Measurements from ENCODE around the gene WNT4. TPM values are rescaled to one million over a fixed set of nuclear protein-coding genes. Genes with fewer than 3 reads are reported as not detected.
A peak's percentile ranks its signal among the peaks of the same experiment; 100 is the strongest.

Gene WNT4
- total RNA-seq, 1 donor from 2014 or later = not detected

- Mint-ChIP-seq H3K4me3 (no peak overlapping the region), H3K4me1 (peaks cover 34% of the 10 kb centered on the region), H3K27ac (no peak overlapping the region), H3K27me3 (ENCODE audit: insufficient read depth, low read depth) (peaks cover 14% of the 10 kb centered on the region), H3K9me3 (peaks cover 2% of the 10 kb centered on the region), H3K36me3 (no peaks in the 10 kb centered on the region)
- DNase-seq (ENCODE audit: low spot score) = peak; percentile 20
- H3K4me1 ChIP-seq = no peaks in the 10 kb centered on the region
- no peaks in the 10 kb centered on the region for H4K20me1 ChIP-seq (ENCODE audit: low read depth)
- no peak overlapping the region for H3K4me3 ChIP-seq
- TF ChIP-seq, protein P1, sequence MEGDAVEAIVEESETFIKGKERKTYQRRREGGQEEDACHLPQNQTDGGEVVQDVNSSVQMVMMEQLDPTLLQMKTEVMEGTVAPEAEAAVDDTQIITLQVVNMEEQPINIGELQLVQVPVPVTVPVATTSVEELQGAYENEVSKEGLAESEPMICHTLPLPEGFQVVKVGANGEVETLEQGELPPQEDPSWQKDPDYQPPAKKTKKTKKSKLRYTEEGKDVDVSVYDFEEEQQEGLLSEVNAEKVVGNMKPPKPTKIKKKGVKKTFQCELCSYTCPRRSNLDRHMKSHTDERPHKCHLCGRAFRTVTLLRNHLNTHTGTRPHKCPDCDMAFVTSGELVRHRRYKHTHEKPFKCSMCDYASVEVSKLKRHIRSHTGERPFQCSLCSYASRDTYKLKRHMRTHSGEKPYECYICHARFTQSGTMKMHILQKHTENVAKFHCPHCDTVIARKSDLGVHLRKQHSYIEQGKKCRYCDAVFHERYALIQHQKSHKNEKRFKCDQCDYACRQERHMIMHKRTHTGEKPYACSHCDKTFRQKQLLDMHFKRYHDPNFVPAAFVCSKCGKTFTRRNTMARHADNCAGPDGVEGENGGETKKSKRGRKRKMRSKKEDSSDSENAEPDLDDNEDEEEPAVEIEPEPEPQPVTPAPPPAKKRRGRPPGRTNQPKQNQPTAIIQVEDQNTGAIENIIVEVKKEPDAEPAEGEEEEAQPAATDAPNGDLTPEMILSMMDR (IDR thresholded peaks at IDR 0.05) = no peak
- TF ChIP-seq EZH2 (IDR thresholded peaks at IDR 0.05) (no peak), EZH2phosphoT487 (IDR thresholded peaks at IDR 0.05) (no peak)
- no peak overlapping the region for H3K4me2 ChIP-seq
- no peaks in the 10 kb centered on the region for H3K79me2 ChIP-seq (ENCODE audit: low read depth)
- no peaks in the 10 kb centered on the region for H3K36me3 ChIP-seq
- no peak overlapping the region for H3K27ac ChIP-seq
- H3K27me3 ChIP-seq = no peaks in the 10 kb centered on the region
- no peaks in the 10 kb centered on the region for H3K9me3 ChIP-seq (ENCODE audit: low read depth)
- no peak overlapping the region for H2AFZ ChIP-seq (replicated peaks)
- H3K9ac ChIP-seq = no peak overlapping the region
- H3F3A ChIP-seq (ENCODE audit: low read depth) = no peaks in the 10 kb centered on the region
Measured at GRCh38 chr1:22169816-22170215, 26.9 kb upstream of the WNT4 start.

GRCh38 chr1:22168412-22168973, 25.6 kb upstream of the WNT4 start:
- no peaks in the 10 kb centered on the region for H3K36me3 Mint-ChIP-seq

GRCh38 chr1:22166439-22166838, 23.5 kb upstream of the WNT4 start:
- no peaks in the 10 kb centered on the region for H4K20me1 ChIP-seq (ENCODE audit: low read depth)
- H3K4me1 ChIP-seq = no peaks in the 10 kb centered on the region
- no peaks in the 10 kb centered on the region for H3K79me2 ChIP-seq (ENCODE audit: low read depth)
- H3K9me3 ChIP-seq (ENCODE audit: low read depth) = no peaks in the 10 kb centered on the region
- H3K27me3 Mint-ChIP-seq (ENCODE audit: insufficient read depth, low read depth) = peaks cover 16% of the 10 kb centered on the region
- H3K27ac ChIP-seq = no peak overlapping the region
- H3F3A ChIP-seq (ENCODE audit: low read depth) = no peaks in the 10 kb centered on the region
- H3K4me1 Mint-ChIP-seq = peaks cover 41% of the 10 kb centered on the region
- H2AFZ ChIP-seq (replicated peaks) = no peak overlapping the region
- no peak overlapping the region for H3K4me3 ChIP-seq
- H3K27ac Mint-ChIP-seq = no peak overlapping the region
- H3K36me3 Mint-ChIP-seq = no peaks in the 10 kb centered on the region
- H3K27me3 ChIP-seq = no peaks in the 10 kb centered on the region
- TF ChIP-seq EZH2 (IDR thresholded peaks at IDR 0.05) (no peak), EZH2phosphoT487 (IDR thresholded peaks at IDR 0.05) (no peak)
- TF ChIP-seq, protein P1 (IDR thresholded peaks at IDR 0.05) = no peak
- no peak overlapping the region for H3K4me3 Mint-ChIP-seq
- H3K9me3 Mint-ChIP-seq = peaks cover 2% of the 10 kb centered on the region
- DNase-seq (ENCODE audit: low spot score) = no peak
- no peak overlapping the region for H3K4me2 ChIP-seq
- H3K9ac ChIP-seq = no peak overlapping the region
- no peaks in the 10 kb centered on the region for H3K36me3 ChIP-seq

More at GRCh38 chr1:22168412-22168973, 25.6 kb upstream of the WNT4 start:
- TF ChIP-seq EZH2phosphoT487 (IDR thresholded peaks at IDR 0.05) (no peak), EZH2 (IDR thresholded peaks at IDR 0.05) (no peak)
- TF ChIP-seq, protein P1 (IDR thresholded peaks at IDR 0.05) = no peak
- Histone ChIP-seq H3K27me3 (no peaks in the 10 kb centered on the region), H3K4me3 (no peak overlapping the region), H3F3A (ENCODE audit: low read depth) (no peaks in the 10 kb centered on the region), H3K4me2 (no peak overlapping the region), H4K20me1 (ENCODE audit: low read depth) (no peaks in the 10 kb centered on the region), H3K79me2 (ENCODE audit: low read depth) (no peaks in the 10 kb centered on the region), H3K4me1 (no peaks in the 10 kb centered on the region), H3K9me3 (ENCODE audit: low read depth) (no peaks in the 10 kb centered on the region), H3K9ac (no peak overlapping the region), H3K27ac (no peak overlapping the region), H3K36me3 (no peaks in the 10 kb centered on the region), H2AFZ (replicated peaks) (no peak overlapping the region)
- H3K27me3 Mint-ChIP-seq (ENCODE audit: insufficient read depth, low read depth) = peaks cover 18% of the 10 kb centered on the region
- DNase-seq (ENCODE audit: low spot score) = no peak
- H3K4me1 Mint-ChIP-seq = peaks cover 44% of the 10 kb centered on the region
- no peak overlapping the region for H3K27ac Mint-ChIP-seq
- H3K4me3 Mint-ChIP-seq = no peak overlapping the region
- peaks cover 2% of the 10 kb centered on the region for H3K9me3 Mint-ChIP-seq

All from neural progenitor cell (in vitro differentiated cells).